ENCODE results near the gene CIAO3.

Gene CIAO3

GRCh38 chr16:766820-767640 is 26.2 kb upstream of the CIAO3 start:
- TF ChIP-seq, protein P1, sequence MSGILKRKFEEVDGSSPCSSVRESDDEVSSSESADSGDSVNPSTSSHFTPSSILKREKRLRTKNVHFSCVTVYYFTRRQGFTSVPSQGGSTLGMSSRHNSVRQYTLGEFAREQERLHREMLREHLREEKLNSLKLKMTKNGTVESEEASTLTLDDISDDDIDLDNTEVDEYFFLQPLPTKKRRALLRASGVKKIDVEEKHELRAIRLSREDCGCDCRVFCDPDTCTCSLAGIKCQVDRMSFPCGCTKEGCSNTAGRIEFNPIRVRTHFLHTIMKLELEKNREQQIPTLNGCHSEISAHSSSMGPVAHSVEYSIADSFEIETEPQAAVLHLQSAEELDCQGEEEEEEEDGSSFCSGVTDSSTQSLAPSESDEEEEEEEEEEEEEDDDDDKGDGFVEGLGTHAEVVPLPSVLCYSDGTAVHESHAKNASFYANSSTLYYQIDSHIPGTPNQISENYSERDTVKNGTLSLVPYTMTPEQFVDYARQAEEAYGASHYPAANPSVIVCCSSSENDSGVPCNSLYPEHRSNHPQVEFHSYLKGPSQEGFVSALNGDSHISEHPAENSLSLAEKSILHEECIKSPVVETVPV (CRISPR knock-in tag; IDR thresholded peaks at IDR 0.05): no peak
- TF ChIP-seq PPARA (CRISPR knock-in tag; IDR thresholded peaks at IDR 0.05; ENCODE audit: borderline replicate concordance): no peak
- TF ChIP-seq RARB (CRISPR knock-in tag; IDR thresholded peaks at IDR 0.05): no peak
- no peak for TF ChIP-seq ESRRG (CRISPR knock-in tag; IDR thresholded peaks at IDR 0.05)
- no peak for TF ChIP-seq ZNF8 (CRISPR knock-in tag; IDR thresholded peaks at IDR 0.05)
- no peak for TF ChIP-seq ISL1 (CRISPR knock-in tag; IDR thresholded peaks at IDR 0.05)
- TF ChIP-seq BACH2 (CRISPR knock-in tag; IDR thresholded peaks at IDR 0.05; ENCODE audit: borderline replicate concordance): no peak
- TF ChIP-seq ZNF70 (CRISPR knock-in tag; IDR thresholded peaks at IDR 0.05): no peak

DNA sequence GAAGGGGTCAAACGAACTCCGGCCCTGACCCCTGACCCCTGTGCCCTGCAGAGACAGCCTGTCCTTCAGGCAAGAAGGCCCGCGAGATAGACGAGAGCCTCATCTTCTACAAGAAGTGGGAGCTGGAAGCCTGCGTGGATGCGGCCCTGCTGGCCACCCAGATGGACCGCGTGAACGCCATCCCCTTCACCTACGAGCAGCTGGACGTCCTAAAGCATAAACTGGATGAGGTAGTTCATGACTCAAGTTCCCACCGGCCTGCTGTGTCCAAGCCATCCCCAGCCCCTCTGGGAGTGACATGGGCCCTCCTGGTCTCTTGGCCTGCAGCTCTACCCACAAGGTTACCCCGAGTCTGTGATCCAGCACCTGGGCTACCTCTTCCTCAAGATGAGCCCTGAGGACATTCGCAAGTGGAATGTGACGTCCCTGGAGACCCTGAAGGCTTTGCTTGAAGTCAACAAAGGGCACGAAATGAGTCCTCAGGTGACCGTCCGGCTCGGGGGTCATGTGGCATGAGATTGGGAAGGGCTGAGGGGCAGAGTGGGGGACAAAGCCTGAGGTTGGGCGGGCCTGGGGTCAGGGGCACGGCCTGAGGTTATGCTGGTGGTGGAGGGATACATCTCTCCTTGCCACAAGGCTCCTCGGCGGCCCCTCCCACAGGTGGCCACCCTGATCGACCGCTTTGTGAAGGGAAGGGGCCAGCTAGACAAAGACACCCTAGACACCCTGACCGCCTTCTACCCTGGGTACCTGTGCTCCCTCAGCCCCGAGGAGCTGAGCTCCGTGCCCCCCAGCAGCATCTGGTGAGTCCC is 25.4 kb upstream of the CIAO3 start:
- no peak for TF ChIP-seq POU6F1 (CRISPR knock-in tag; IDR thresholded peaks at IDR 0.05; ENCODE audit: borderline replicate concordance, low read depth)
- TF ChIP-seq, protein P2, sequence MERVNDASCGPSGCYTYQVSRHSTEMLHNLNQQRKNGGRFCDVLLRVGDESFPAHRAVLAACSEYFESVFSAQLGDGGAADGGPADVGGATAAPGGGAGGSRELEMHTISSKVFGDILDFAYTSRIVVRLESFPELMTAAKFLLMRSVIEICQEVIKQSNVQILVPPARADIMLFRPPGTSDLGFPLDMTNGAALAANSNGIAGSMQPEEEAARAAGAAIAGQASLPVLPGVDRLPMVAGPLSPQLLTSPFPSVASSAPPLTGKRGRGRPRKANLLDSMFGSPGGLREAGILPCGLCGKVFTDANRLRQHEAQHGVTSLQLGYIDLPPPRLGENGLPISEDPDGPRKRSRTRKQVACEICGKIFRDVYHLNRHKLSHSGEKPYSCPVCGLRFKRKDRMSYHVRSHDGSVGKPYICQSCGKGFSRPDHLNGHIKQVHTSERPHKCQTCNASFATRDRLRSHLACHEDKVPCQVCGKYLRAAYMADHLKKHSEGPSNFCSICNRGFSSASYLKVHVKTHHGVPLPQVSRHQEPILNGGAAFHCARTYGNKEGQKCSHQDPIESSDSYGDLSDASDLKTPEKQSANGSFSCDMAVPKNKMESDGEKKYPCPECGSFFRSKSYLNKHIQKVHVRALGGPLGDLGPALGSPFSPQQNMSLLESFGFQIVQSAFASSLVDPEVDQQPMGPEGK (CRISPR knock-in tag; IDR thresholded peaks at IDR 0.05; ENCODE audit: borderline replicate concordance): no peak
- no peak for TF ChIP-seq ISL1 (CRISPR knock-in tag; IDR thresholded peaks at IDR 0.05)
- no peak for TF ChIP-seq TCF4 (CRISPR knock-in tag; IDR thresholded peaks at IDR 0.05; ENCODE audit: borderline replicate concordance)
- no peak for TF ChIP-seq ESRRG (CRISPR knock-in tag; IDR thresholded peaks at IDR 0.05)
- TF ChIP-seq, protein P1 (CRISPR knock-in tag; IDR thresholded peaks at IDR 0.05): no peak
- TF ChIP-seq, protein P3, sequence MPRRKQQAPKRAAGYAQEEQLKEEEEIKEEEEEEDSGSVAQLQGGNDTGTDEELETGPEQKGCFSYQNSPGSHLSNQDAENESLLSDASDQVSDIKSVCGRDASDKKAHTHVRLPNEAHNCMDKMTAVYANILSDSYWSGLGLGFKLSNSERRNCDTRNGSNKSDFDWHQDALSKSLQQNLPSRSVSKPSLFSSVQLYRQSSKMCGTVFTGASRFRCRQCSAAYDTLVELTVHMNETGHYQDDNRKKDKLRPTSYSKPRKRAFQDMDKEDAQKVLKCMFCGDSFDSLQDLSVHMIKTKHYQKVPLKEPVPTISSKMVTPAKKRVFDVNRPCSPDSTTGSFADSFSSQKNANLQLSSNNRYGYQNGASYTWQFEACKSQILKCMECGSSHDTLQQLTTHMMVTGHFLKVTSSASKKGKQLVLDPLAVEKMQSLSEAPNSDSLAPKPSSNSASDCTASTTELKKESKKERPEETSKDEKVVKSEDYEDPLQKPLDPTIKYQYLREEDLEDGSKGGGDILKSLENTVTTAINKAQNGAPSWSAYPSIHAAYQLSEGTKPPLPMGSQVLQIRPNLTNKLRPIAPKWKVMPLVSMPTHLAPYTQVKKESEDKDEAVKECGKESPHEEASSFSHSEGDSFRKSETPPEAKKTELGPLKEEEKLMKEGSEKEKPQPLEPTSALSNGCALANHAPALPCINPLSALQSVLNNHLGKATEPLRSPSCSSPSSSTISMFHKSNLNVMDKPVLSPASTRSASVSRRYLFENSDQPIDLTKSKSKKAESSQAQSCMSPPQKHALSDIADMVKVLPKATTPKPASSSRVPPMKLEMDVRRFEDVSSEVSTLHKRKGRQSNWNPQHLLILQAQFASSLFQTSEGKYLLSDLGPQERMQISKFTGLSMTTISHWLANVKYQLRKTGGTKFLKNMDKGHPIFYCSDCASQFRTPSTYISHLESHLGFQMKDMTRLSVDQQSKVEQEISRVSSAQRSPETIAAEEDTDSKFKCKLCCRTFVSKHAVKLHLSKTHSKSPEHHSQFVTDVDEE (CRISPR knock-in tag; IDR thresholded peaks at IDR 0.05): no peak
- no peak for TF ChIP-seq RARB (CRISPR knock-in tag; IDR thresholded peaks at IDR 0.05)
- TF ChIP-seq CSDC2 (CRISPR knock-in tag; IDR thresholded peaks at IDR 0.05): no peak
- TF ChIP-seq OSR1 (CRISPR knock-in tag; IDR thresholded peaks at IDR 0.05): no peak
- no peak for TF ChIP-seq ZFP30 (CRISPR knock-in tag; IDR thresholded peaks at IDR 0.05)
- no peak for TF ChIP-seq PPARA (CRISPR knock-in tag; IDR thresholded peaks at IDR 0.05; ENCODE audit: borderline replicate concordance)
- TF ChIP-seq ZNF70 (CRISPR knock-in tag; IDR thresholded peaks at IDR 0.05): no peak
- TF ChIP-seq ZC3H10 (CRISPR knock-in tag; IDR thresholded peaks at IDR 0.05): no peak
- no peak for ATAC-seq

More at GRCh38 chr16:766820-767640, 26.2 kb upstream of the CIAO3 start:
- no peak for ATAC-seq

- TF ChIP-seq TOX (CRISPR knock-in tag; IDR thresholded peaks at IDR 0.05; ENCODE audit: borderline replicate concordance): no peak
- no peak for TF ChIP-seq OSR1 (CRISPR knock-in tag; IDR thresholded peaks at IDR 0.05)
- no peak for TF ChIP-seq ESRRG (CRISPR knock-in tag; IDR thresholded peaks at IDR 0.05)
- no peak for TF ChIP-seq ZNF8 (CRISPR knock-in tag; IDR thresholded peaks at IDR 0.05)
- no peak for TF ChIP-seq POU6F1 (CRISPR knock-in tag; IDR thresholded peaks at IDR 0.05; ENCODE audit: borderline replicate concordance, low read depth)
- TF ChIP-seq ZFP30 (CRISPR knock-in tag; IDR thresholded peaks at IDR 0.05): no peak
- no peak for TF ChIP-seq BACH2 (CRISPR knock-in tag; IDR thresholded peaks at IDR 0.05; ENCODE audit: borderline replicate concordance)
- TF ChIP-seq TCF4 (CRISPR knock-in tag; IDR thresholded peaks at IDR 0.05; ENCODE audit: borderline replicate concordance): no peak
- TF ChIP-seq PPARA (CRISPR knock-in tag; IDR thresholded peaks at IDR 0.05; ENCODE audit: borderline replicate concordance): no peak
- no peak for TF ChIP-seq GLIS3 (CRISPR knock-in tag; IDR thresholded peaks at IDR 0.05)
- TF ChIP-seq, protein P3 (CRISPR knock-in tag; IDR thresholded peaks at IDR 0.05): no peak
- TF ChIP-seq ARNTL (CRISPR knock-in tag; IDR thresholded peaks at IDR 0.05; ENCODE audit: borderline replicate concordance, low read depth): no peak
- no peak for ATAC-seq
Observed at GRCh38 chr16:765488-765865, 24.7 kb upstream of the CIAO3 start.
